ENCODE results near the gene SRGN. TPM values are rescaled to one million over a fixed set of nuclear protein-coding genes. Genes with fewer than 3 reads are reported as not detected.
"Not testable (repeated sequence)": the region's sequence is repeated elsewhere in the genome, so short reads cannot be mapped to it uniquely, and the experiment has no call there.

SRGN gene
- total RNA-seq = 100 to 1,000 TPM; 279 to 292 TPM

GRCh38 chr10:69087590-69088470 lies at the start of gene SRGN:
Gene SRGN (plus strand): TSS chr10:69088103. CDS start chr10:69088158, 55 bp downstream.
- no peak for TF ChIP-seq CTCF (IDR thresholded peaks at IDR 0.05)
- CTCF ChIA-PET = interaction anchor here (1.0 to 4.4 kb wide), 6 partner anchors 23 to 83 kb away, joined by 3 to 18 read pairs (median 6); no protein-coding TSS in a partner anchor
- peak; percentile 67 for ATAC-seq
- DNase-seq = peak; percentile 90
- H3K4me1 Mint-ChIP-seq (ENCODE audit: low read depth) = peaks cover 48% of the 10 kb centered on the region
- H3K27me3 Mint-ChIP-seq = peaks cover 1% of the 10 kb centered on the region
- peaks cover 41% of the 10 kb centered on the region for H3K36me3 Mint-ChIP-seq (ENCODE audit: low read depth)
- POLR2A ChIA-PET = interaction anchor here (0.6 to 10.7 kb wide), 21 partner anchors 10 to 756 kb away, joined by 3 to 77 read pairs (median 6); partner anchors contain the start of genes DDX21, HNRNPH3, SUPV3L1 and VPS26A
- no peaks in the 10 kb centered on the region for H3K9me3 Mint-ChIP-seq
- intact Hi-C loops (cut with micrococcal nuclease) = loop anchor here (2.0 to 5.0 kb wide), 2 partner anchors 34 to 91 kb away; partner anchors contain the start of gene VPS26A
- H3K27ac Mint-ChIP-seq = peak within 1 kb of the TSS; percentile 99
- peak within 1 kb of the TSS; percentile 98 for H3K4me3 Mint-ChIP-seq

GRCh38 chr10:69040904-69041303 lies 47.0 kb upstream of the SRGN start:
- H3K36me3 Mint-ChIP-seq (ENCODE audit: low read depth); H3K27ac Mint-ChIP-seq; intact Hi-C loops (cut with micrococcal nuclease); ATAC-seq; H3K9me3 Mint-ChIP-seq; DNase-seq; H3K27me3 Mint-ChIP-seq; H3K4me3 Mint-ChIP-seq: not testable (repeated sequence)
- ChIA-PET CTCF (interaction anchor here (2.7 kb wide), 1 partner anchor 36 kb away, joined by 8 read pairs; no protein-coding TSS in a partner anchor), POLR2A (interaction anchor here (0.6 to 0.7 kb wide), 2 partner anchors 15 to 104 kb away, joined by 3 read pairs; no protein-coding TSS in a partner anchor)
- H3K4me1 Mint-ChIP-seq (ENCODE audit: low read depth) = peaks cover 21% of the 10 kb centered on the region

- POLR2A ChIA-PET = interaction anchor here (1.3 to 6.9 kb wide), 3 partner anchors 18 to 58 kb away, joined by 4 to 77 read pairs (median 5); partner anchors contain the start of gene SRGN
- intact Hi-C loops (cut with micrococcal nuclease) = no loop called here
- no peak overlapping the region for H3K27ac Mint-ChIP-seq
- peaks cover 35% of the 10 kb centered on the region for H3K4me1 Mint-ChIP-seq (ENCODE audit: low read depth)
- ATAC-seq (no peak), DNase-seq (no peak)
- no peaks in the 10 kb centered on the region for H3K9me3 Mint-ChIP-seq
- no peaks in the 10 kb centered on the region for H3K27me3 Mint-ChIP-seq
- H3K36me3 Mint-ChIP-seq (ENCODE audit: low read depth) = no peaks in the 10 kb centered on the region
- no peak overlapping the region for H3K4me3 Mint-ChIP-seq
- no peak for TF ChIP-seq CTCF (IDR thresholded peaks at IDR 0.05)
- CTCF ChIA-PET = no interaction called here
These were observed 45.5 kb upstream of the SRGN start for GRCh38 chr10:69042417-69042816.

- ATAC-seq (no peak), DNase-seq (no peak)
- no peak for TF ChIP-seq CTCF (IDR thresholded peaks at IDR 0.05)
- no peaks in the 10 kb centered on the region for H3K9me3 Mint-ChIP-seq
- peaks cover 38% of the 10 kb centered on the region for H3K4me1 Mint-ChIP-seq (ENCODE audit: low read depth)
- no peak overlapping the region for H3K4me3 Mint-ChIP-seq
- intact Hi-C loops (cut with micrococcal nuclease) = no loop called here
- ChIA-PET CTCF (interaction anchor here (3.6 to 4.3 kb wide), 2 partner anchors 23 to 50 kb away, joined by 13 to 25 read pairs; no protein-coding TSS in a partner anchor), POLR2A (interaction anchor here (1.3 to 6.9 kb wide), 3 partner anchors 18 to 57 kb away, joined by 4 to 77 read pairs (median 5); partner anchors contain the start of gene SRGN)
- H3K36me3 Mint-ChIP-seq (ENCODE audit: low read depth) = no peaks in the 10 kb centered on the region
- H3K27me3 Mint-ChIP-seq = no peaks in the 10 kb centered on the region
- no peak overlapping the region for H3K27ac Mint-ChIP-seq
These were observed 45.1 kb upstream of the SRGN start for GRCh38 chr10:69042838-69043237.

GRCh38 chr10:69043931-69044531 lies 43.9 kb upstream of the SRGN start:
- no peaks in the 10 kb centered on the region for H3K27me3 Mint-ChIP-seq
- H3K4me3 Mint-ChIP-seq = peak overlapping the region; percentile 24
- ChIA-PET POLR2A (interaction anchor here (0.9 to 6.9 kb wide), 8 partner anchors 11 to 88 kb away, joined by 3 to 77 read pairs (median 4); partner anchors contain the start of genes DDX21 and SRGN), CTCF (interaction anchor here (0.6 to 4.3 kb wide), 7 partner anchors 18 to 51 kb away, joined by 3 to 25 read pairs (median 6); partner anchors contain the start of gene SRGN)
- DNase-seq (peak; percentile 68), ATAC-seq (peak; percentile 34)
- intact Hi-C loops (cut with micrococcal nuclease) = loop anchor here (2.0 kb wide), 1 partner anchor 47 kb away; no protein-coding TSS in a partner anchor
- no peaks in the 10 kb centered on the region for H3K9me3 Mint-ChIP-seq
- no peaks in the 10 kb centered on the region for H3K36me3 Mint-ChIP-seq (ENCODE audit: low read depth)
- H3K4me1 Mint-ChIP-seq (ENCODE audit: low read depth) = peaks cover 40% of the 10 kb centered on the region
- no peak for TF ChIP-seq CTCF (IDR thresholded peaks at IDR 0.05)
- H3K27ac Mint-ChIP-seq = peak overlapping the region; percentile 94
